Measurements from ENCODE around the gene SORCS2.

- TF ChIP-seq ZNF174 (tag by site-specific recombination; IDR thresholded peaks at IDR 0.05) (no peak), CTCF (tag by site-specific recombination; IDR thresholded peaks at IDR 0.05) (no peak)
Observed at GRCh38 chr4:7166237-7166636, 26.1 kb upstream of the SORCS2 start.

All from HEK293 (cell line).